WTC11 (cell line): ENCODE results near the gene NFE2L3. TPM values are rescaled to one million over a fixed set of nuclear protein-coding genes. Genes with fewer than 3 reads are reported as not detected.

ENCODE experiments used
- ATAC-seq: fragments of 200-7000 bp; cut with Tn5 transposase; 2 replicates; pipeline ENCODE4 v1.10.0; 2021; ENCODE audit warnings: mild to moderate bottlenecking, moderate library complexity
- CTCF ChIA-PET: fragments of 300-600 bp; sonication (Branson Sonifier 250); formaldehyde crosslinking; loops from one replicate; lab custom pipeline; 2021; ENCODE audit warnings: antibody characterized with exemption; lab: Charles Lee
- POLR2A ChIA-PET: fragments of 350-600 bp; sonication (Branson Sonifier 250); formaldehyde crosslinking; loops from one replicate; lab custom pipeline; 2021; ENCODE audit warnings: antibody characterized with exemption; lab: Charles Lee
- DNase-seq: peaks from one replicate; pipeline ENCODE4 v3.0.0; 2021; ENCODE audit warnings: low spot score
- H3K27ac Mint-ChIP-seq: 2 replicates; pipeline ENCODE4 v1.8.0; 2021; ENCODE audit warnings: mixed read lengths
- H3K27me3 Mint-ChIP-seq: 2 replicates; pipeline ENCODE4 v1.8.0; 2021; ENCODE audit warnings: low read depth, mild to moderate bottlenecking, moderate library complexity, mixed read lengths
- H3K36me3 Mint-ChIP-seq: 2 replicates; pipeline ENCODE4 v1.8.0; 2021; ENCODE audit warnings: mixed read lengths
- H3K4me1 Mint-ChIP-seq: 2 replicates; pipeline ENCODE4 v1.8.0; 2022; ENCODE audit warnings: mixed read lengths
- H3K4me3 Mint-ChIP-seq: 2 replicates; pipeline ENCODE4 v1.8.0; 2021; ENCODE audit warnings: mild to moderate bottlenecking, moderate library complexity, mixed read lengths
- H3K9me3 Mint-ChIP-seq: 2 replicates; pipeline ENCODE4 v1.8.0; 2021; ENCODE audit warnings: mixed read lengths
- CREM ChIP-seq: sonication (generic); formaldehyde crosslinking; IDR thresholded peaks from 2 replicates; pipeline ENCODE4 v1.8.1; 2022; ENCODE audit warnings: mild to moderate bottlenecking, missing genetic modification reagents, moderate library complexity
- IRF2 ChIP-seq: sonication (generic); formaldehyde crosslinking; IDR thresholded peaks from 2 replicates; pipeline ENCODE4 v1.8.0; 2022; ENCODE audit warnings: low read depth, missing genetic modification reagents, borderline replicate concordance
- NFATC4 ChIP-seq: fragments of 250-450 bp; sonication (Bioruptor Pico); IDR thresholded peaks from 2 replicates; pipeline ENCODE4 v1.9.0; 2021; ENCODE audit warnings: mild to moderate bottlenecking
- SMAD4 ChIP-seq: sonication (generic); formaldehyde crosslinking; IDR thresholded peaks from 2 replicates; pipeline ENCODE4 v1.8.0; 2022; ENCODE audit warnings: mild to moderate bottlenecking, missing genetic modification reagents
- ZBTB21 ChIP-seq: sonication (generic); formaldehyde crosslinking; IDR thresholded peaks from 2 replicates; pipeline ENCODE4 v1.8.1; 2023; ENCODE audit warnings: mild to moderate bottlenecking, missing genetic modification reagents, borderline replicate concordance
- ZNF121 ChIP-seq: sonication (generic); formaldehyde crosslinking; IDR thresholded peaks from 2 replicates; pipeline ENCODE4 v1.8.0; 2023; ENCODE audit warnings: missing genetic modification reagents
- ZNF416 ChIP-seq: fragments of 250-450 bp; sonication (Bioruptor Pico); IDR thresholded peaks from 2 replicates; pipeline ENCODE4 v1.9.0; 2021; ENCODE audit warnings: mild to moderate bottlenecking, inconsistent platforms
- total RNA-seq: library from RNA; stranded (reverse); gene quantifications from 3 replicates; pipeline ENCODE4 v1.2.3, GENCODE V29; 2021
- TF ChIP-seq, protein P1 (sequence below): fragments of 250-450 bp; sonication (Bioruptor Pico); IDR thresholded peaks from 2 replicates; pipeline ENCODE4 v1.9.0; 2021; ENCODE audit warnings: moderate library complexity, mild to moderate bottlenecking, inconsistent platforms, borderline replicate concordance
- TF ChIP-seq, protein P2 (sequence below): fragments of 250-450 bp; sonication (Bioruptor Pico); IDR thresholded peaks from 2 replicates; pipeline ENCODE4 v1.9.0; 2021; ENCODE audit warnings: mild to moderate bottlenecking
- TF ChIP-seq, protein P3 (sequence below): sonication (generic); formaldehyde crosslinking; IDR thresholded peaks from 2 replicates; pipeline ENCODE4 v1.8.1; 2022; ENCODE audit warnings: low read depth, missing genetic modification reagents, borderline replicate concordance
- TF ChIP-seq, protein P4 (sequence below): sonication (generic); formaldehyde crosslinking; IDR thresholded peaks from 2 replicates; pipeline ENCODE4 v1.8.0; 2022; ENCODE audit warnings: missing genetic modification reagents
- TF ChIP-seq, protein P5 (sequence below): fragments of 250-450 bp; sonication (Bioruptor Pico); IDR thresholded peaks from 2 replicates; pipeline ENCODE4 v1.9.0; 2021; ENCODE audit warnings: mild to moderate bottlenecking
- TF ChIP-seq, protein P6 (sequence below): fragments of 250-450 bp; sonication (Bioruptor Pico); IDR thresholded peaks from 2 replicates; pipeline ENCODE4 v2.1.2; 2022; ENCODE audit warnings: mild to moderate bottlenecking, moderate library complexity
- TF ChIP-seq, protein P7 (sequence below): sonication (generic); formaldehyde crosslinking; IDR thresholded peaks from 2 replicates; pipeline ENCODE4 v1.8.1; 2023; ENCODE audit warnings: mild to moderate bottlenecking, missing genetic modification reagents, moderate library complexity
- TF ChIP-seq, protein P8 (sequence below): sonication (generic); formaldehyde crosslinking; IDR thresholded peaks from 2 replicates; pipeline ENCODE4 v1.8.1; 2023; ENCODE audit warnings: mild to moderate bottlenecking, missing genetic modification reagents

Gene NFE2L3
- total RNA-seq, 1 experiment from 2014 or later, result 66.8 TPM

DNA sequence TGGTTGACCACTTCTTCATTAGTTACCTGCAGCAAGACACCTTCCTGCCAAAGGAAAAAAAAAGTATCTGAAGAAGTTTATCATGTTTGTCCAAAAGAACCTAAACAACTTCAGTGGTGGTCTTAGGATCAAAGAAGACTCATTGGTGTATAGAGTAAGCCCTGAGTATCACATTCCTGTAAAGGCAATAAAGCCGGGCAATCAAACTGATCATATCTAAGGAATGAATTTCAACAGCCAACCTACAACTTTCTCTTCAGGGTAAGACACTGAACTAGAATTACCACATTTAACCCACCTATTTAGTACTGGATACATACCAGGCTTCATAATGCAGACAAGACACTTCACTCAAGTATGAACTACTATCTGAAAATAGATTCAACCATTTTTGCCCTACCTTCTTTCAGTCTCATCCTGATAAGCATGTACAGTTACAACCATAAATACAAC is 38.4 kb downstream of the NFE2L3 start (continued):
- TF ChIP-seq, protein P1, sequence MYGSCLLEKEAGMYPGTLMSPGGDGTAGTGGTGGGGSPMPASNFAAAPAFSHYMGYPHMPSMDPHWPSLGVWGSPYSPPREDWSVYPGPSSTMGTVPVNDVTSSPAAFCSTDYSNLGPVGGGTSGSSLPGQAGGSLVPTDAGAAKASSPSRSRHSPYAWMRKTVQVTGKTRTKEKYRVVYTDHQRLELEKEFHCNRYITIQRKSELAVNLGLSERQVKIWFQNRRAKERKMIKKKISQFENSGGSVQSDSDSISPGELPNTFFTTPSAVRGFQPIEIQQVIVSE (CRISPR knock-in tag), result no peak; the same call in 1 of the 2 replicates
- TF ChIP-seq, protein P2, sequence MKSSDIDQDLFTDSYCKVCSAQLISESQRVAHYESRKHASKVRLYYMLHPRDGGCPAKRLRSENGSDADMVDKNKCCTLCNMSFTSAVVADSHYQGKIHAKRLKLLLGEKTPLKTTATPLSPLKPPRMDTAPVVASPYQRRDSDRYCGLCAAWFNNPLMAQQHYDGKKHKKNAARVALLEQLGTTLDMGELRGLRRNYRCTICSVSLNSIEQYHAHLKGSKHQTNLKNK (CRISPR knock-in tag), result peak; percentile 70; the same call in 1 of the 2 replicates
- TF ChIP-seq ZBTB21 (no peak), CREM (CRISPR knock-in tag) (no peak), IRF2 (CRISPR knock-in tag) (no peak), SMAD4 (no peak), ZNF121 (CRISPR knock-in tag) (no peak), ZNF416 (CRISPR knock-in tag) (peak; percentile 71)
- TF ChIP-seq, protein P3, sequence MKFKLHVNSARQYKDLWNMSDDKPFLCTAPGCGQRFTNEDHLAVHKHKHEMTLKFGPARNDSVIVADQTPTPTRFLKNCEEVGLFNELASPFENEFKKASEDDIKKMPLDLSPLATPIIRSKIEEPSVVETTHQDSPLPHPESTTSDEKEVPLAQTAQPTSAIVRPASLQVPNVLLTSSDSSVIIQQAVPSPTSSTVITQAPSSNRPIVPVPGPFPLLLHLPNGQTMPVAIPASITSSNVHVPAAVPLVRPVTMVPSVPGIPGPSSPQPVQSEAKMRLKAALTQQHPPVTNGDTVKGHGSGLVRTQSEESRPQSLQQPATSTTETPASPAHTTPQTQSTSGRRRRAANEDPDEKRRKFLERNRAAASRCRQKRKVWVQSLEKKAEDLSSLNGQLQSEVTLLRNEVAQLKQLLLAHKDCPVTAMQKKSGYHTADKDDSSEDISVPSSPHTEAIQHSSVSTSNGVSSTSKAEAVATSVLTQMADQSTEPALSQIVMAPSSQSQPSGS, result no peak
- TF ChIP-seq, protein P4, sequence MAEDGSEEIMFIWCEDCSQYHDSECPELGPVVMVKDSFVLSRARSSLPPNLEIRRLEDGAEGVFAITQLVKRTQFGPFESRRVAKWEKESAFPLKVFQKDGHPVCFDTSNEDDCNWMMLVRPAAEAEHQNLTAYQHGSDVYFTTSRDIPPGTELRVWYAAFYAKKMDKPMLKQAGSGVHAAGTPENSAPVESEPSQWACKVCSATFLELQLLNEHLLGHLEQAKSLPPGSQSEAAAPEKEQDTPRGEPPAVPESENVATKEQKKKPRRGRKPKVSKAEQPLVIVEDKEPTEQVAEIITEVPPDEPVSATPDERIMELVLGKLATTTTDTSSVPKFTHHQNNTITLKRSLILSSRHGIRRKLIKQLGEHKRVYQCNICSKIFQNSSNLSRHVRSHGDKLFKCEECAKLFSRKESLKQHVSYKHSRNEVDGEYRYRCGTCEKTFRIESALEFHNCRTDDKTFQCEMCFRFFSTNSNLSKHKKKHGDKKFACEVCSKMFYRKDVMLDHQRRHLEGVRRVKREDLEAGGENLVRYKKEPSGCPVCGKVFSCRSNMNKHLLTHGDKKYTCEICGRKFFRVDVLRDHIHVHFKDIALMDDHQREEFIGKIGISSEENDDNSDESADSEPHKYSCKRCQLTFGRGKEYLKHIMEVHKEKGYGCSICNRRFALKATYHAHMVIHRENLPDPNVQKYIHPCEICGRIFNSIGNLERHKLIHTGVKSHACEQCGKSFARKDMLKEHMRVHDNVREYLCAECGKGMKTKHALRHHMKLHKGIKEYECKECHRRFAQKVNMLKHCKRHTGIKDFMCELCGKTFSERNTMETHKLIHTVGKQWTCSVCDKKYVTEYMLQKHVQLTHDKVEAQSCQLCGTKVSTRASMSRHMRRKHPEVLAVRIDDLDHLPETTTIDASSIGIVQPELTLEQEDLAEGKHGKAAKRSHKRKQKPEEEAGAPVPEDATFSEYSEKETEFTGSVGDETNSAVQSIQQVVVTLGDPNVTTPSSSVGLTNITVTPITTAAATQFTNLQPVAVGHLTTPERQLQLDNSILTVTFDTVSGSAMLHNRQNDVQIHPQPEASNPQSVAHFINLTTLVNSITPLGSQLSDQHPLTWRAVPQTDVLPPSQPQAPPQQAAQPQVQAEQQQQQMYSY, result no peak
- TF ChIP-seq, protein P5, sequence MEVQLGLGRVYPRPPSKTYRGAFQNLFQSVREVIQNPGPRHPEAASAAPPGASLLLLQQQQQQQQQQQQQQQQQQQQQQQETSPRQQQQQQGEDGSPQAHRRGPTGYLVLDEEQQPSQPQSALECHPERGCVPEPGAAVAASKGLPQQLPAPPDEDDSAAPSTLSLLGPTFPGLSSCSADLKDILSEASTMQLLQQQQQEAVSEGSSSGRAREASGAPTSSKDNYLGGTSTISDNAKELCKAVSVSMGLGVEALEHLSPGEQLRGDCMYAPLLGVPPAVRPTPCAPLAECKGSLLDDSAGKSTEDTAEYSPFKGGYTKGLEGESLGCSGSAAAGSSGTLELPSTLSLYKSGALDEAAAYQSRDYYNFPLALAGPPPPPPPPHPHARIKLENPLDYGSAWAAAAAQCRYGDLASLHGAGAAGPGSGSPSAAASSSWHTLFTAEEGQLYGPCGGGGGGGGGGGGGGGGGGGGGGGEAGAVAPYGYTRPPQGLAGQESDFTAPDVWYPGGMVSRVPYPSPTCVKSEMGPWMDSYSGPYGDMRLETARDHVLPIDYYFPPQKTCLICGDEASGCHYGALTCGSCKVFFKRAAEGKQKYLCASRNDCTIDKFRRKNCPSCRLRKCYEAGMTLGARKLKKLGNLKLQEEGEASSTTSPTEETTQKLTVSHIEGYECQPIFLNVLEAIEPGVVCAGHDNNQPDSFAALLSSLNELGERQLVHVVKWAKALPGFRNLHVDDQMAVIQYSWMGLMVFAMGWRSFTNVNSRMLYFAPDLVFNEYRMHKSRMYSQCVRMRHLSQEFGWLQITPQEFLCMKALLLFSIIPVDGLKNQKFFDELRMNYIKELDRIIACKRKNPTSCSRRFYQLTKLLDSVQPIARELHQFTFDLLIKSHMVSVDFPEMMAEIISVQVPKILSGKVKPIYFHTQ (CRISPR knock-in tag), result peak; percentile 58; the same call in 1 of the 2 replicates

DNA sequence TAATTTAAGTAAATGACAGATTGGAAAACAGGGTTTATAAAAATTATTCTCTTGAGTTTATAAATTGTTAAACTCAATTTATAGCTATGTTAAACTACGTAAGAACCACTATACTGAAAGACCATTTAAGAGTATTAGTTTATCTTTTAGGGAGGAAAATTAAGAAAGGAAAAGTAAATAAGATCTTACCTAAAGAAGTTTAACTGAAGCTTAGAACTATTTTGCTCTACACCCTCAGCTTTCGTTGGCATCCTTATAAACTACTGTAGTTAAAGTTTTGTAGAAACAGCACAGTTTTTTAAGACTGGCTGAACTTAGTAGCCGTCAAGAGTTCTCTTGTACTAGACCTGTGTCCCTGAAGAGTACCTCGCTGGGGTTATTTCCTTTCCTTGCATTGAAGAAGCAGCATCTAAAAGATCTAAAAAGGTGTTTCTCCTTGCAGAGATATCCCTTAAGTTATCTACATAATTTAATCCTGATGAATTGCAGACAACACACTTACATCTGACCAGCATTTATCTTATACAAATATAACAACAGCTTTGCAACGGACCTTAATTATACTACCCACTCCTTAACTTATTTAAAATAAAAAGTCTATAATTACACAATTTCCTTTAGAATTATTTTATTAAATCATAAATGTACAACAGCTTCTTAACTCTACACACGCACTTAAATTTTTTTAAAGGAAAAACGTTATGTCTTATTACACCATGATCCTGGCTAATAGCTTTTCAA is 39.4 kb downstream of the NFE2L3 start:
- Mint-ChIP-seq H3K4me3 (no peak overlapping the region), H3K4me1 (peaks cover 68% of the 10 kb centered on the region), H3K36me3 (peaks cover 72% of the 10 kb centered on the region), H3K27ac (peak overlapping the region; percentile 89), H3K27me3 (no peaks in the 10 kb centered on the region), H3K9me3 (no peaks in the 10 kb centered on the region)
- ChIA-PET CTCF (interaction anchor here (0.7 kb wide), 1 partner anchor 299 kb away, joined by 3 read pairs; no protein-coding TSS in a partner anchor), POLR2A (interaction anchor here (0.5 to 2.3 kb wide), 6 partner anchors 9 to 16 kb away, joined by 3 to 9 read pairs (median 4); partner anchors contain the start of genes CBX3 and HNRNPA2B1)
- DNase-seq, result no peak
- no peak for ATAC-seq
- TF ChIP-seq NFATC4 (CRISPR knock-in tag) (peak; percentile 74; the same call in 1 of the 2 replicates), ZBTB21 (no peak)

DNA sequence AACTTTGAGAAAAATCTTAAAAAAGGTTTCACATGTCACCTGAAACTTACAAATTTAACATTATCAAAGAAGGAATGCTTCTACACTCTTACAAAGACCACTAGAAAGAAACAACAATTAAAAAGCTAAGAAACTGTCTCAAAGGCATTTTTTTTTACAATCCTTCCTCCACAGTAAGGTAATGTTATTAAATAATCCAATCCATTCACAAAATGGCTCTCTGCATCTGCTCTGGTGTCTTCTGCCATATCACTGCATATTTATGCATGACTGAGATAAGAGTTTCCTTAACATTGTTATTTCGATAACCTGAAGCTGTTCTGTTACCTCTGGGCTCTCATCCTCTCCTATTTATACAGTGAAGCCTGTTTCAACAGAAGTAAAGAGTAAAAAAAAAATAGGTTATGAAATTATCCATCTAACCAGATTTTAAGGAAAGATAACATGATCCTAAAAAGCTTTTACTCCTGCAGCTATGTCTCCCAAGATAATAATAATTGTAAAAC is 40.0 kb downstream of the NFE2L3 start:
- peaks cover 73% of the 10 kb centered on the region for H3K4me1 Mint-ChIP-seq
- ATAC-seq, result no peak
- ChIA-PET POLR2A (interaction anchor here (0.8 to 2.3 kb wide), 4 partner anchors 8 to 37 kb away, joined by 3 to 9 read pairs (median 5); partner anchors contain the start of genes CBX3 and HNRNPA2B1), CTCF (interaction anchor here (0.6 to 1.3 kb wide), 2 partner anchors 93 to 112 kb away, joined by 3 to 4 read pairs; no protein-coding TSS in a partner anchor)
- peaks cover 77% of the 10 kb centered on the region for H3K36me3 Mint-ChIP-seq
- peak overlapping the region; percentile 89 for H3K27ac Mint-ChIP-seq
- no peaks in the 10 kb centered on the region for H3K9me3 Mint-ChIP-seq
- no peak overlapping the region for H3K4me3 Mint-ChIP-seq
- no peaks in the 10 kb centered on the region for H3K27me3 Mint-ChIP-seq
- no peak for DNase-seq
- no peak for TF ChIP-seq ZNF416 (CRISPR knock-in tag)
- TF ChIP-seq, protein P6, sequence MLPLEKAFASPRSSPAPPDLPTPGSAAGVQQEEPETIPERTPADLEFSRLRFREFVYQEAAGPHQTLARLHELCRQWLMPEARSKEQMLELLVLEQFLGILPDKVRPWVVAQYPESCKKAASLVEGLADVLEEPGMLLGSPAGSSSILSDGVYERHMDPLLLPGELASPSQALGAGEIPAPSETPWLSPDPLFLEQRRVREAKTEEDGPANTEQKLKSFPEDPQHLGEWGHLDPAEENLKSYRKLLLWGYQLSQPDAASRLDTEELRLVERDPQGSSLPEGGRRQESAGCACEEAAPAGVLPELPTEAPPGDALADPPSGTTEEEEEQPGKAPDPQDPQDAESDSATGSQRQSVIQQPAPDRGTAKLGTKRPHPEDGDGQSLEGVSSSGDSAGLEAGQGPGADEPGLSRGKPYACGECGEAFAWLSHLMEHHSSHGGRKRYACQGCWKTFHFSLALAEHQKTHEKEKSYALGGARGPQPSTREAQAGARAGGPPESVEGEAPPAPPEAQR (CRISPR knock-in tag), result no peak
- TF ChIP-seq, protein P7, sequence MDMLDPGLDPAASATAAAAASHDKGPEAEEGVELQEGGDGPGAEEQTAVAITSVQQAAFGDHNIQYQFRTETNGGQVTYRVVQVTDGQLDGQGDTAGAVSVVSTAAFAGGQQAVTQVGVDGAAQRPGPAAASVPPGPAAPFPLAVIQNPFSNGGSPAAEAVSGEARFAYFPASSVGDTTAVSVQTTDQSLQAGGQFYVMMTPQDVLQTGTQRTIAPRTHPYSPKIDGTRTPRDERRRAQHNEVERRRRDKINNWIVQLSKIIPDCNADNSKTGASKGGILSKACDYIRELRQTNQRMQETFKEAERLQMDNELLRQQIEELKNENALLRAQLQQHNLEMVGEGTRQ (CRISPR knock-in tag), result no peak
- TF ChIP-seq, protein P8, sequence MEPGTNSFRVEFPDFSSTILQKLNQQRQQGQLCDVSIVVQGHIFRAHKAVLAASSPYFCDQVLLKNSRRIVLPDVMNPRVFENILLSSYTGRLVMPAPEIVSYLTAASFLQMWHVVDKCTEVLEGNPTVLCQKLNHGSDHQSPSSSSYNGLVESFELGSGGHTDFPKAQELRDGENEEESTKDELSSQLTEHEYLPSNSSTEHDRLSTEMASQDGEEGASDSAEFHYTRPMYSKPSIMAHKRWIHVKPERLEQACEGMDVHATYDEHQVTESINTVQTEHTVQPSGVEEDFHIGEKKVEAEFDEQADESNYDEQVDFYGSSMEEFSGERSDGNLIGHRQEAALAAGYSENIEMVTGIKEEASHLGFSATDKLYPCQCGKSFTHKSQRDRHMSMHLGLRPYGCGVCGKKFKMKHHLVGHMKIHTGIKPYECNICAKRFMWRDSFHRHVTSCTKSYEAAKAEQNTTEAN (CRISPR knock-in tag), result no peak
